ENCODE data around the gene CBFA2T2. TPM values are rescaled to one million over a fixed set of nuclear protein-coding genes. Genes with fewer than 3 reads are reported as not detected.
A peak's percentile ranks its signal among the peaks of the same experiment; 100 is the strongest.
"Not testable (repeated sequence)": the region's sequence is repeated elsewhere in the genome, so short reads cannot be mapped to it uniquely, and the experiment has no call there.

Gene CBFA2T2
- total RNA-seq, 2 donors from 2014 or later: 10.6 to 12.5 TPM

DNA sequence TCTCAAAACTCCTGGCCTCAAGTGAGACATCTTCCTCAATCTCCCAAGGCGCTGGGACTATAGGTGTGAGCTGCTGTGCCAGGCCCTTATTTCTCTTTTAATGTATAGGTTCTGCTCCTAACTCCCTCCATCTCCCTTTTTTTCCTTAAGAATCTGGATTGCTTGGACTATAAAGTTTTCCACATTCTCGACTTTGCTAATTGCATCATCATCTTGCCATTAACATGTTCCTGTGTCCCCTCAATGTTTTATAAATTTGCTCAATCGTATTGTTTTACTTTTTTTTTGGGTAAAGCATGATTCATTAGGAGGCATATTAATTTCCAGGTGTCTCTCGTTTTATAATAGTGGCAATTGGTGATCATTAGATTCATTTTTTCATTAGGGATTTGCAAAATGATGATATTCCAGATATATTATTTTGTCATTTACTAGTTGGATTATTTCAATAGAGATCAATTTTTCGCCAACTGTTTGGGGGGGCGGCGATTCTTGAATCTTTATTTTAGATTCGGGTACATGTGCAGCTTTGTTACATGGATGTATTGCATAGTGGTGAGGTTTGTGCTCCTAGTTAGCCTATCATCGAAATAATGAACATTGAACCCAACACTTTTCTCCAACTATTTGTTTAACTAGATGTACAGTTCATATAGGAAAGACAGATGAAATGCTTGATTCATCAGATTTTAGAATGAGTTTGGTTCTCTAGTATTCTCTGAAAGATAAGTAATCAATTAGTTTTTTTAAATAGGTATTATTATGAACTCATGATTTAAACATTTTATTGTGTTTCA, 68.7 kb downstream of the CBFA2T2 start:
- no peak overlapping the region for H3K27ac ChIP-seq
- intact Hi-C loops (cut with DNase I): no loop called here
- no peaks in the 10 kb centered on the region for H3K27me3 ChIP-seq
- no peak for ATAC-seq
- DNase-seq: no peak
- TF ChIP-seq, protein P1, sequence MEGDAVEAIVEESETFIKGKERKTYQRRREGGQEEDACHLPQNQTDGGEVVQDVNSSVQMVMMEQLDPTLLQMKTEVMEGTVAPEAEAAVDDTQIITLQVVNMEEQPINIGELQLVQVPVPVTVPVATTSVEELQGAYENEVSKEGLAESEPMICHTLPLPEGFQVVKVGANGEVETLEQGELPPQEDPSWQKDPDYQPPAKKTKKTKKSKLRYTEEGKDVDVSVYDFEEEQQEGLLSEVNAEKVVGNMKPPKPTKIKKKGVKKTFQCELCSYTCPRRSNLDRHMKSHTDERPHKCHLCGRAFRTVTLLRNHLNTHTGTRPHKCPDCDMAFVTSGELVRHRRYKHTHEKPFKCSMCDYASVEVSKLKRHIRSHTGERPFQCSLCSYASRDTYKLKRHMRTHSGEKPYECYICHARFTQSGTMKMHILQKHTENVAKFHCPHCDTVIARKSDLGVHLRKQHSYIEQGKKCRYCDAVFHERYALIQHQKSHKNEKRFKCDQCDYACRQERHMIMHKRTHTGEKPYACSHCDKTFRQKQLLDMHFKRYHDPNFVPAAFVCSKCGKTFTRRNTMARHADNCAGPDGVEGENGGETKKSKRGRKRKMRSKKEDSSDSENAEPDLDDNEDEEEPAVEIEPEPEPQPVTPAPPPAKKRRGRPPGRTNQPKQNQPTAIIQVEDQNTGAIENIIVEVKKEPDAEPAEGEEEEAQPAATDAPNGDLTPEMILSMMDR (IDR thresholded peaks at IDR 0.05): no peak
- TF ChIP-seq POLR2A (IDR thresholded peaks at IDR 0.05): no peak
- H3K4me3 ChIP-seq: no peak overlapping the region
- no peaks in the 10 kb centered on the region for H3K36me3 ChIP-seq (replicated peaks in 1 of 2; ENCODE audit: insufficient read depth in 1 of 2, low read depth in 2 of 2)
- no peaks in the 10 kb centered on the region for H3K9me3 ChIP-seq
- WGBS, 2 donors: 89 to 92% methylated on average over 9 of the region's 9 CpGs
- peaks cover 42% of the 10 kb centered on the region for H3K4me1 ChIP-seq

DNA sequence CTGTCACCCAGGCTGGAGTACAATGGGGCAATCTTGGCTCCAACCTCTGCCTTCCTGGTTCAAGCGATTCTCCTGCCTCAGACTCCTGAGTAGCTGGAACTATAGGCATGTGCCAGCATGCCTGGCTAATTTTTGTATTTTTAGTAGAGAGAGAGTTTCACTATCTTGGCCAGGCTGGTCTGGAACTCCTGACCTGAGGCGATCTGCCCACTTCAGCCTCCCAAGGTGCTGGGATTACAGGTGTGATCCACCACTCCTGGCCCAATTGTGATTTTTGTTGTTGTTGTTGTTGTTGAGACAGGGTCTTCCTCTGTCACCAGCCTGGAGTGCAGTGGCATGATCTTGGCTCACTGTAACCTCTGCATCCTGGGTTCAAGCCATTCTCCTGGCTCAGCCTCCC, 69.3 kb downstream of the CBFA2T2 start:
- ATAC-seq (no peak), DNase-seq (no peak)
- 96 to 100% methylated on average over 2 of the region's 2 CpGs for WGBS, 2 donors
- TF ChIP-seq POLR2A (IDR thresholded peaks at IDR 0.05): no peak
- TF ChIP-seq, protein P1 (IDR thresholded peaks at IDR 0.05): no peak
- Histone ChIP-seq H3K4me1 (peaks cover 41% of the 10 kb centered on the region), H3K27me3 (no peaks in the 10 kb centered on the region), H3K4me3 (no peak overlapping the region), H3K36me3 (replicated peaks in 1 of 2; ENCODE audit: insufficient read depth in 1 of 2, low read depth in 2 of 2) (no peaks in the 10 kb centered on the region), H3K27ac (no peak overlapping the region), H3K9me3 (no peaks in the 10 kb centered on the region)
- intact Hi-C loops (cut with DNase I): no loop called here

DNA sequence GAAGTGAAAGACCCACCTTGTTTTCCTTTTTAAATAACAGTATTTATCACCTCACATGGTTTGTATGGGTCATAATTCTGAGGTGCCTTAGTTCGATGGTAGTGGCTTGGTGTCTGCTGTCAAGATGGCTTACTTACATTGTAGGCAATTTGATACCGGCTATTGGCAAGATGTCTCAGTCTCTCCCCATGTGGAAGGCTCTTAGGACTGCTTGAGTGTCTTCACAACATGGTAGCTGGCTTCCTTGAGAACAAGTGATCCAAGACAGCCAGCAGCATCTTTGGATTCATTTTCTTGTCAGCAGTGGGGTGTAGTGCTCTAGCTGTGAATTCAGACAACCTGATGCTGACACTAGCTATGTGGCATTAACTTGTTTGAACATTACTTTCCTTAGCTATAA, 70.1 kb downstream of the CBFA2T2 start:
- H3K27ac ChIP-seq: no peak overlapping the region
- intact Hi-C loops (cut with DNase I): no loop called here
- H3K27me3 ChIP-seq: no peaks in the 10 kb centered on the region
- 87 to 97% methylated on average over 2 of the region's 2 CpGs for WGBS, 2 donors
- no peaks in the 10 kb centered on the region for H3K9me3 ChIP-seq
- peaks cover 34% of the 10 kb centered on the region for H3K4me1 ChIP-seq
- H3K36me3 ChIP-seq (replicated peaks in 1 of 2; ENCODE audit: insufficient read depth in 1 of 2, low read depth in 2 of 2): no peaks in the 10 kb centered on the region
- DNase-seq (no peak), ATAC-seq (no peak)
- H3K4me3 ChIP-seq: no peak overlapping the region
- TF ChIP-seq, protein P1 (IDR thresholded peaks at IDR 0.05): no peak
- TF ChIP-seq POLR2A (IDR thresholded peaks at IDR 0.05): no peak

DNA sequence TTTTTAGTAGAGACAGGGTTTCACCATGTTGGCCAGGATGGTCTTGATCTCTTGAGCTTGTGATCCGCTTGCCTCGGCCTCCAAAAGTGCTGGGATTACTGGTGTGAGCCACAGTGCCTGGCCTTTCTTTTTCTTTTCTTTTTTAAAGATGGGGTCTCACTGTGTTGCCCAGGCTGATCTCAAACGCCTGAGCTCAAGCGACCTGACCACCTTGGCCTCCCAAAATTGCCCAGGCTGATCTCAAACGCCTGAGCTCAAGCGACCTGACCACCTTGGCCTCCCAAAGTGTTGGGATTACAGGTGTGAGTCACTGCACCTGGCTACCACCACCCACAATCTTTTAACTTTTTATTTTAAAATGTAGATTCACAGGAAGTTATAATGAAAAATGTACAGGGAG, 71.2 kb downstream of the CBFA2T2 start:
- 90 to 91% methylated on average over 6 of the region's 6 CpGs for WGBS, 2 donors
- H3K9me3 ChIP-seq; H3K27me3 ChIP-seq; ATAC-seq; H3K36me3 ChIP-seq (replicated peaks in 1 of 2; ENCODE audit: insufficient read depth in 1 of 2, low read depth in 2 of 2); intact Hi-C loops (cut with DNase I); H3K4me3 ChIP-seq; DNase-seq: not testable (repeated sequence)
- H3K27ac ChIP-seq: peak overlapping the region in 1 of 4 donors; percentile 74
- peaks cover 24% of the 10 kb centered on the region for H3K4me1 ChIP-seq

DNA sequence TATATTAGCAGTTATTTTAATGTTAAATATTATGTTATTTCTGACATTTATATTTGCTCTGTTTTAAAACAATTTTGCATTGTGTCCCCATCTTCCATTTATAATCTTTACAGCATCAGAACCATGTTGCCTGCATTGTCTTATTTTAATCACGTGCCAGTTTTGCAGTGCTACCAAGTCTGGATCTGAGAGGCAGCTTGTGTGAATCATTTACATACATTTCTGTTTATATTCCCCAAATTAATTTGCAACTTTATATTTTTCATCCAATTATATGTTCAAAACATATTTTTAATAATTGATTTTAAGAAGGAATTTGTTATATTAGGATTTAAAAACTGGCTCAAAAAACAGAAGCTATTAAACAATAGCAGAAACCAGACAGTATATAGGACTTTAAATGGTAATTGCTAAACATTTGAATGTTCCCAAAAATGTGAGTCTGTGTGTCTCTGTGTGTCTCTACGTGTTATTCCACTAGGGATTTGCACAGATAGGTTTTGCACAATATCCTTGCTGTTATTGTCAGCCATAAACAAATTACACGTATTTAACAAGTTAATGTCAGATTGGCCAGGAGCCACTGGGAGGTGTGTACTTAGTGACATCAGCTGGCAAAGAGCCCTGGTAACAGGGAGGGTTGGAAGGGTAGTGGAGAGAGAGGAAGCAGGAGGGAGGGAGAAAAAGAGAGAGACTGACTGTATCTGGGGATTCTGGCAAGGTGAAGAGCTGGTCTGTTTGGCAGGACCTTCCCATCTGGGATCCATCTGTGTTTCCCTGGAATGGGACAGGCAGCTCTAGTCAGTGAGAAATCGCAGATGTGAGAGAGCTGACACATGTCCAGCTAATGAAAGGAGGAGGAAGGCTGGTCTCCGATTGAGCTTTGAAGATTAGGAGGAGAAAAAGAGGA, 72.1 kb downstream of the CBFA2T2 start:
- H3K9me3 ChIP-seq: no peaks in the 10 kb centered on the region
- H3K27ac ChIP-seq: peak overlapping the region; percentile 50 to 75 (median 70)
- no peak overlapping the region for H3K4me3 ChIP-seq
- TF ChIP-seq, protein P1 (IDR thresholded peaks at IDR 0.05): no peak
- peak in 1 of 3 donors; percentile 15 for TF ChIP-seq POLR2A (IDR thresholded peaks at IDR 0.05)
- no peaks in the 10 kb centered on the region for H3K36me3 ChIP-seq (replicated peaks in 1 of 2; ENCODE audit: insufficient read depth in 1 of 2, low read depth in 2 of 2)
- no peaks in the 10 kb centered on the region for H3K27me3 ChIP-seq
- 5 to 16% methylated on average over 5 of the region's 5 CpGs for WGBS, 2 donors
- peaks cover 19% of the 10 kb centered on the region for H3K4me1 ChIP-seq
- intact Hi-C loops (cut with DNase I): no loop called here
- peak; percentile 84 to 92 (median 90) for DNase-seq
- ATAC-seq: peak; percentile 98
